DMS114 treated with DMSO at 0.1 percent for 48 hours (cell line): ENCODE measurements around the gene PRR20G.

Source experiments
- DNase-seq: peaks from one replicate; lab custom pipeline; 2025; ENCODE audit not compliant: unreplicated experiment; lab: John Stamatoyannopoulos, UW

PRR20G gene

GRCh38 chr3:127235706-127236105 is 52.1 kb downstream of the PRR20G start:
- DNase-seq = no peak

GRCh38 chr3:127234778-127235177 is 53.1 kb downstream of the PRR20G start:
- DNase-seq = no peak
